HepG2 (cell line): ENCODE measurements around the gene BRAP. TPM values are rescaled to one million over a fixed set of nuclear protein-coding genes. Genes with fewer than 3 reads are reported as not detected.

Experiments used
- CREM ChIP-seq, 2 experiments: sonication (generic) in 1 of 2; formaldehyde crosslinking in 1 of 2; IDR thresholded peaks; 2 replicates each; pipeline versions ENCODE4 v1.4.0 to v1.6.1; 2016 to 2020; ENCODE audit warnings: antibody characterized with exemption in 1 of 2, mild to moderate bottlenecking in 1 of 2, missing genetic modification reagents in 1 of 2
- EEA1 ChIP-seq: sonication (generic); formaldehyde crosslinking; IDR thresholded peaks from 2 replicates; pipeline ENCODE4 v1.5.1; 2020; ENCODE audit warnings: mild to moderate bottlenecking, missing genetic modification reagents, borderline replicate concordance
- FOXP1 ChIP-seq, 2 experiments: fragments of 450-650 bp in 1 of 2; IDR thresholded peaks; 2 replicates each; pipeline ENCODE4 v1.6.1; 2017 to 2018; ENCODE audit warnings: antibody characterized with exemption in 1 of 2
- LCORL ChIP-seq, 2 experiments: fragments of 450-650 bp in 1 of 2; sonication (generic) in 1 of 2; formaldehyde crosslinking in 1 of 2; IDR thresholded peaks; 2 replicates each; pipeline versions ENCODE4 v1.5.0 to v1.6.1; 2017 to 2020; ENCODE audit warnings: antibody characterized with exemption in 1 of 2, missing genetic modification reagents in 1 of 2
- MYC ChIP-seq: sonication (generic); formaldehyde crosslinking; IDR thresholded peaks from 2 replicates; pipeline ENCODE4 v1.9.0; 2021; ENCODE audit warnings: missing genetic modification reagents, borderline replicate concordance
- NFE2L2 ChIP-seq: fragments of 150-350 bp; IDR thresholded peaks from 2 replicates; pipeline ENCODE4 v1.6.1; 2014; ENCODE audit warnings: low read length
- PHF5A ChIP-seq: IDR thresholded peaks from one replicate; pipeline ENCODE4 v1.6.1; 2018; ENCODE audit warnings: low read depth, missing genetic modification reagents; ENCODE audit not compliant: unreplicated experiment
- SMAD9 ChIP-seq: sonication (generic); formaldehyde crosslinking; IDR thresholded peaks from 2 replicates; pipeline ENCODE4 v1.5.1; 2020; ENCODE audit warnings: mild to moderate bottlenecking, missing genetic modification reagents
- SMC3 ChIP-seq: IDR thresholded peaks from 2 replicates; pipeline ENCODE4 v1.6.1; 2011; ENCODE audit warnings: low read length, improper control_type of control experiment
- SNAPC2 ChIP-seq: sonication (generic); formaldehyde crosslinking; IDR thresholded peaks from 2 replicates; pipeline ENCODE4 v1.8.1; 2022; ENCODE audit warnings: mild to moderate bottlenecking, missing genetic modification reagents
- TSC22D2 ChIP-seq: sonication (generic); formaldehyde crosslinking; IDR thresholded peaks from 2 replicates; pipeline ENCODE4 v1.5.1; 2020; ENCODE audit warnings: missing genetic modification reagents, mild to moderate bottlenecking, borderline replicate concordance
- ZFP36 ChIP-seq: fragments of 150-350 bp; IDR thresholded peaks from 2 replicates; pipeline ENCODE4 v1.6.1; 2018; ENCODE audit warnings: borderline replicate concordance, low read length, low read depth; ENCODE audit not compliant: partially characterized antibody
- ZNF34 ChIP-seq: sonication (generic); formaldehyde crosslinking; IDR thresholded peaks from 2 replicates; pipeline ENCODE4 v1.4.0; 2020; ENCODE audit warnings: mild to moderate bottlenecking, missing genetic modification reagents, borderline replicate concordance
- ZNF546 ChIP-seq: sonication (generic); formaldehyde crosslinking; conservative IDR thresholded peaks from 2 replicates; pipeline ENCODE4 v1.8.1; 2023; ENCODE audit warnings: mild to moderate bottlenecking, missing genetic modification reagents
- ZNF550 ChIP-seq: sonication (generic); formaldehyde crosslinking; IDR thresholded peaks from 2 replicates; pipeline ENCODE4 v1.4.0; 2020; ENCODE audit warnings: mild to moderate bottlenecking, missing genetic modification reagents, borderline replicate concordance
- polyA plus RNA-seq, 8 experiments: library from polyadenylated mRNA; depleted of rRNA in 3 of 8; stranded (reverse) in 7 of 8; unstranded in 1 of 8; fragments of >200 nt; fragmentation: Illumina TruSeq in 4 of 8; extraction: Trizol in 4 of 8; gene quantifications; 2 replicates each; pipeline versions ENCODE4 v1.2.1 to v1.2.3, GENCODE V29; 2011 to 2016; ENCODE audit warnings: low read depth in 4 of 8, missing spikeins in 1 of 8, mixed read lengths in 1 of 8; ENCODE audit not compliant: insufficient read depth in 1 of 8
- total RNA-seq, 5 experiments: library from RNA; depleted of rRNA; stranded (reverse); fragments of >200 nt; fragmentation: Illumina TruSeq; extraction: Trizol; gene quantifications; 2 replicates each; pipeline ENCODE4 v1.2.3, GENCODE V29; 2016; ENCODE audit warnings: low read depth in 1 of 5
- TF ChIP-seq, protein P1 (sequence below): sonication (generic); formaldehyde crosslinking; IDR thresholded peaks from 2 replicates; pipeline ENCODE4 v1.4.0; 2020; ENCODE audit warnings: missing genetic modification reagents
- TF ChIP-seq, protein P2 (sequence below): sonication (generic); formaldehyde crosslinking; IDR thresholded peaks from 2 replicates; pipeline ENCODE4 v1.9.0; 2021; ENCODE audit warnings: missing genetic modification reagents, borderline replicate concordance
- TF ChIP-seq, protein P3 (sequence below): sonication (generic); formaldehyde crosslinking; IDR thresholded peaks from 2 replicates; pipeline ENCODE4 v1.4.0; 2020; ENCODE audit warnings: low read depth, mild to moderate bottlenecking, missing genetic modification reagents
- TF ChIP-seq, protein P4 (sequence below): sonication (generic); formaldehyde crosslinking; IDR thresholded peaks from 2 replicates; pipeline ENCODE4 v1.5.0; 2020; ENCODE audit warnings: mild to moderate bottlenecking, missing genetic modification reagents

BRAP gene
- total and polyA plus RNA-seq, 2 of the 13 experiments (the other 11 are each of a cell fraction or from before 2014, with no cell fraction given), result 8.1 to 15.4 TPM

DNA sequence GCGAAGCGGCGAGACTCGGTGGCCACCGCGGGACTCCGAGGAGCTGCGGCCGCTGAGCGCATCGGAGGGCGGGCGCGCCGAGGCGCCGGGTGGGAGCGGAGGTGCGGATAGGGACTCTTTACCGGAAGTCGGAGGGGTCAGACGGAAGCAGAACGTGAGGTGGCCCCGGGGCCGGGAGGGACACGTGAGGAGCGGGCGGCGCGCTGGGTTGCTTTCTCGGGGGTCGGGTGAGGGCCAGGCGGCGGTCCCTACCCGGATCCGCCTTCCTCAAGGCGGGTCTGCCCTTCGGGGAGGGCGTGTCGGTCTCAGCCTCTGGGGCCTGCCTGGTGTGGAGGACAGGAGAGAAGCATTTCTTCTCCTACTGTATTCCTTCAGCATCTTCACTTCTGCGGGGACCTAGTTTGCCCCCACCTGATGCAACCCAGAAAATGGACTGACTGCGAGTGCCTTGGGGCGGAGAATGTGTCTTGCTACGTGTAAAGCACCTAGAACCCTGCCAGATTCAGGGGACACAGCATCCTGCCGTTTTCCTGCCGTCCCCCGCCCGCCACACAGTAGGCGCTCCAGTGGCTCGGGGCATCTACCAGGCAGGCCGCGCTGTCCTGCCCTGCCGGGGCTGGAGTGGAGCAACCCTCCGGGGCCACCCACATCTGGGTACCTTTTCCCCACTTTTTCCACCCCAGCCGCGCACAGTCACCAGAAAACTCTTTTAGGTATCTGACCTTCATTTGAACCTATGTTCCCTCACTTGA is 86.1 kb downstream of the BRAP start (continued):
- TF ChIP-seq, protein P1, sequence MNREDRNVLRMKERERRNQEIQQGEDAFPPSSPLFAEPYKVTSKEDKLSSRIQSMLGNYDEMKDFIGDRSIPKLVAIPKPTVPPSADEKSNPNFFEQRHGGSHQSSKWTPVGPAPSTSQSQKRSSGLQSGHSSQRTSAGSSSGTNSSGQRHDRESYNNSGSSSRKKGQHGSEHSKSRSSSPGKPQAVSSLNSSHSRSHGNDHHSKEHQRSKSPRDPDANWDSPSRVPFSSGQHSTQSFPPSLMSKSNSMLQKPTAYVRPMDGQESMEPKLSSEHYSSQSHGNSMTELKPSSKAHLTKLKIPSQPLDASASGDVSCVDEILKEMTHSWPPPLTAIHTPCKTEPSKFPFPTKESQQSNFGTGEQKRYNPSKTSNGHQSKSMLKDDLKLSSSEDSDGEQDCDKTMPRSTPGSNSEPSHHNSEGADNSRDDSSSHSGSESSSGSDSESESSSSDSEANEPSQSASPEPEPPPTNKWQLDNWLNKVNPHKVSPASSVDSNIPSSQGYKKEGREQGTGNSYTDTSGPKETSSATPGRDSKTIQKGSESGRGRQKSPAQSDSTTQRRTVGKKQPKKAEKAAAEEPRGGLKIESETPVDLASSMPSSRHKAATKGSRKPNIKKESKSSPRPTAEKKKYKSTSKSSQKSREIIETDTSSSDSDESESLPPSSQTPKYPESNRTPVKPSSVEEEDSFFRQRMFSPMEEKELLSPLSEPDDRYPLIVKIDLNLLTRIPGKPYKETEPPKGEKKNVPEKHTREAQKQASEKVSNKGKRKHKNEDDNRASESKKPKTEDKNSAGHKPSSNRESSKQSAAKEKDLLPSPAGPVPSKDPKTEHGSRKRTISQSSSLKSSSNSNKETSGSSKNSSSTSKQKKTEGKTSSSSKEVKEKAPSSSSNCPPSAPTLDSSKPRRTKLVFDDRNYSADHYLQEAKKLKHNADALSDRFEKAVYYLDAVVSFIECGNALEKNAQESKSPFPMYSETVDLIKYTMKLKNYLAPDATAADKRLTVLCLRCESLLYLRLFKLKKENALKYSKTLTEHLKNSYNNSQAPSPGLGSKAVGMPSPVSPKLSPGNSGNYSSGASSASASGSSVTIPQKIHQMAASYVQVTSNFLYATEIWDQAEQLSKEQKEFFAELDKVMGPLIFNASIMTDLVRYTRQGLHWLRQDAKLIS (CRISPR knock-in tag), result no peak
- TF ChIP-seq ZFP36, result no peak
- TF ChIP-seq, protein P2, sequence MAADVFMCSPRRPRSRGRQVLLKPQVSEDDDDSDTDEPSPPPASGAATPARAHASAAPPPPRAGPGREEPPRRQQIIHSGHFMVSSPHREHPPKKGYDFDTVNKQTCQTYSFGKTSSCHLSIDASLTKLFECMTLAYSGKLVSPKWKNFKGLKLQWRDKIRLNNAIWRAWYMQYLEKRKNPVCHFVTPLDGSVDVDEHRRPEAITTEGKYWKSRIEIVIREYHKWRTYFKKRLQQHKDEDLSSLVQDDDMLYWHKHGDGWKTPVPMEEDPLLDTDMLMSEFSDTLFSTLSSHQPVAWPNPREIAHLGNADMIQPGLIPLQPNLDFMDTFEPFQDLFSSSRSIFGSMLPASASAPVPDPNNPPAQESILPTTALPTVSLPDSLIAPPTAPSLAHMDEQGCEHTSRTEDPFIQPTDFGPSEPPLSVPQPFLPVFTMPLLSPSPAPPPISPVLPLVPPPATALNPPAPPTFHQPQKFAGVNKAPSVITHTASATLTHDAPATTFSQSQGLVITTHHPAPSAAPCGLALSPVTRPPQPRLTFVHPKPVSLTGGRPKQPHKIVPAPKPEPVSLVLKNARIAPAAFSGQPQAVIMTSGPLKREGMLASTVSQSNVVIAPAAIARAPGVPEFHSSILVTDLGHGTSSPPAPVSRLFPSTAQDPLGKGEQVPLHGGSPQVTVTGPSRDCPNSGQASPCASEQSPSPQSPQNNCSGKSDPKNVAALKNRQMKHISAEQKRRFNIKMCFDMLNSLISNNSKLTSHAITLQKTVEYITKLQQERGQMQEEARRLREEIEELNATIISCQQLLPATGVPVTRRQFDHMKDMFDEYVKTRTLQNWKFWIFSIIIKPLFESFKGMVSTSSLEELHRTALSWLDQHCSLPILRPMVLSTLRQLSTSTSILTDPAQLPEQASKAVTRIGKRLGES (CRISPR knock-in tag), result peak; percentile 26; the same call in 1 of the 2 replicates
- TF ChIP-seq SMAD9 (CRISPR knock-in tag), result no peak
- no peak for TF ChIP-seq EEA1
- TF ChIP-seq TSC22D2 (CRISPR knock-in tag), result no peak
- TF ChIP-seq MYC (CRISPR knock-in tag), result peak; percentile 94
- TF ChIP-seq ZNF34 (CRISPR knock-in tag), result peak; percentile 70; the same call in 1 of the 2 replicates
- no peak for TF ChIP-seq PHF5A (CRISPR knock-in tag)
- TF ChIP-seq FOXP1 (IDR thresholded peaks at IDR 0.05), result no peak
- 0 out of 2 replicates have a peak, but pooled peaks have one; percentile 21 for TF ChIP-seq FOXP1 (CRISPR knock-in tag; IDR thresholded peaks at IDR 0.05)
- no peak for TF ChIP-seq LCORL (IDR thresholded peaks at IDR 0.05)
- peak; percentile 60; the same call in 1 of the 2 replicates for TF ChIP-seq LCORL (CRISPR knock-in tag; IDR thresholded peaks at IDR 0.05)
- TF ChIP-seq ZNF546 (CRISPR knock-in tag), result no peak
- TF ChIP-seq SMC3, result no peak
- TF ChIP-seq, protein P3, sequence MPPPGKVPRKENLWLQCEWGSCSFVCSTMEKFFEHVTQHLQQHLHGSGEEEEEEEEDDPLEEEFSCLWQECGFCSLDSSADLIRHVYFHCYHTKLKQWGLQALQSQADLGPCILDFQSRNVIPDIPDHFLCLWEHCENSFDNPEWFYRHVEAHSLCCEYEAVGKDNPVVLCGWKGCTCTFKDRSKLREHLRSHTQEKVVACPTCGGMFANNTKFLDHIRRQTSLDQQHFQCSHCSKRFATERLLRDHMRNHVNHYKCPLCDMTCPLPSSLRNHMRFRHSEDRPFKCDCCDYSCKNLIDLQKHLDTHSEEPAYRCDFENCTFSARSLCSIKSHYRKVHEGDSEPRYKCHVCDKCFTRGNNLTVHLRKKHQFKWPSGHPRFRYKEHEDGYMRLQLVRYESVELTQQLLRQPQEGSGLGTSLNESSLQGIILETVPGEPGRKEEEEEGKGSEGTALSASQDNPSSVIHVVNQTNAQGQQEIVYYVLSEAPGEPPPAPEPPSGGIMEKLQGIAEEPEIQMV (CRISPR knock-in tag), result peak; percentile 88; the same call in 1 of the 2 replicates
- TF ChIP-seq ZNF550, result no peak
- no peak for TF ChIP-seq NFE2L2
- TF ChIP-seq, protein P4, sequence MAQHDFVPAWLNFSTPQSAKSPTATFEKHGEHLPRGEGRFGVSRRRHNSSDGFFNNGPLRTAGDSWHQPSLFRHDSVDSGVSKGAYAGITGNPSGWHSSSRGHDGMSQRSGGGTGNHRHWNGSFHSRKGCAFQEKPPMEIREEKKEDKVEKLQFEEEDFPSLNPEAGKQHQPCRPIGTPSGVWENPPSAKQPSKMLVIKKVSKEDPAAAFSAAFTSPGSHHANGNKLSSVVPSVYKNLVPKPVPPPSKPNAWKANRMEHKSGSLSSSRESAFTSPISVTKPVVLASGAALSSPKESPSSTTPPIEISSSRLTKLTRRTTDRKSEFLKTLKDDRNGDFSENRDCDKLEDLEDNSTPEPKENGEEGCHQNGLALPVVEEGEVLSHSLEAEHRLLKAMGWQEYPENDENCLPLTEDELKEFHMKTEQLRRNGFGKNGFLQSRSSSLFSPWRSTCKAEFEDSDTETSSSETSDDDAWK (CRISPR knock-in tag), result no peak
- TF ChIP-seq CREM (IDR thresholded peaks at IDR 0.05), result no peak
- no peak for TF ChIP-seq CREM (CRISPR knock-in tag; IDR thresholded peaks at IDR 0.05)
- no peak for TF ChIP-seq SNAPC2 (CRISPR knock-in tag)
